ENCODE measurements around the gene RMRP.

Gene RMRP

DNA sequence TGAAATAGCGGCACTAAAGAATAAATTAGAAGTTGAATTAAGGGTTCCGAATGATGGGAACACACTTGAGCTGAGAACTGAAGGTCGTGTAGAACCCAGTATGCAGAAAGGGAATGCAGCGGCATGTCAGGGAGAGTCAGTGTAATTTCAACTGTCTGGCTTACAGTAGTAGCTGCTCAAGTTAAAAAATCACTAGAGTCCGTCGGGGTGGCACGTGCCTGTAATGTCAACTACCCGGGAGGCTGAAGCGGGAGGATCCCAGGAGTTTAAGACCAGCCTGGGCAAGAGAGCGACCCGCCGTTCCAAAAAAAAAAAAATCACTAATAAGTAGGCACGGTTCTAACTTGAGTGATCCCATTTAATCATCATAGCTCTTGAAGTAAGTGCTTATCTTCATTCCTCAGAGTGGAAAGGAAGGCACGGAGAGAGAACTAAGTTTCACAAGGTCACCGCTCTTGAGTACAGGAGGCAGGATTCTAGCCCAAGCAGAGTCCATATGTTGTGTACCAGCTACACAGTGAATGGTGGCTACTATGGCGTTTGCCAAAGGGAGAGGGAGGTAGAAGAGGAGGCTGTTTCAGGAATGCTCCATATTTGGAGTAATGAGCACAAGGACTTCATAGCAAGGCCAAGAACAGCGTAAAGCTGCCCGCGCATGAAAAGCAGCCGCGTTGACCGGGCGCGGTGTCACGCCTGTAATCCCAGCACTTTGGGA lies 831 bp downstream of the RMRP start:
- DNase-seq (ENCODE audit: extremely low read depth, insufficient read length) = no peak
- H3K36me3 ChIP-seq (ENCODE audit: control insufficient read depth, insufficient read depth, low read length) = peaks cover 10% of the 10 kb centered on the region
- TF ChIP-seq, protein P1, sequence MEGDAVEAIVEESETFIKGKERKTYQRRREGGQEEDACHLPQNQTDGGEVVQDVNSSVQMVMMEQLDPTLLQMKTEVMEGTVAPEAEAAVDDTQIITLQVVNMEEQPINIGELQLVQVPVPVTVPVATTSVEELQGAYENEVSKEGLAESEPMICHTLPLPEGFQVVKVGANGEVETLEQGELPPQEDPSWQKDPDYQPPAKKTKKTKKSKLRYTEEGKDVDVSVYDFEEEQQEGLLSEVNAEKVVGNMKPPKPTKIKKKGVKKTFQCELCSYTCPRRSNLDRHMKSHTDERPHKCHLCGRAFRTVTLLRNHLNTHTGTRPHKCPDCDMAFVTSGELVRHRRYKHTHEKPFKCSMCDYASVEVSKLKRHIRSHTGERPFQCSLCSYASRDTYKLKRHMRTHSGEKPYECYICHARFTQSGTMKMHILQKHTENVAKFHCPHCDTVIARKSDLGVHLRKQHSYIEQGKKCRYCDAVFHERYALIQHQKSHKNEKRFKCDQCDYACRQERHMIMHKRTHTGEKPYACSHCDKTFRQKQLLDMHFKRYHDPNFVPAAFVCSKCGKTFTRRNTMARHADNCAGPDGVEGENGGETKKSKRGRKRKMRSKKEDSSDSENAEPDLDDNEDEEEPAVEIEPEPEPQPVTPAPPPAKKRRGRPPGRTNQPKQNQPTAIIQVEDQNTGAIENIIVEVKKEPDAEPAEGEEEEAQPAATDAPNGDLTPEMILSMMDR (IDR thresholded peaks at IDR 0.05; ENCODE audit: insufficient read depth, low read length, poor library complexity, severe bottlenecking) = no peak
- H3K4me3 ChIP-seq (replicated peaks; ENCODE audit: low read depth, low read length) = no peak overlapping the region
- no peaks in the 10 kb centered on the region for H3K27me3 ChIP-seq (replicated peaks; ENCODE audit: control insufficient read depth, insufficient read depth, low read length)

DNA sequence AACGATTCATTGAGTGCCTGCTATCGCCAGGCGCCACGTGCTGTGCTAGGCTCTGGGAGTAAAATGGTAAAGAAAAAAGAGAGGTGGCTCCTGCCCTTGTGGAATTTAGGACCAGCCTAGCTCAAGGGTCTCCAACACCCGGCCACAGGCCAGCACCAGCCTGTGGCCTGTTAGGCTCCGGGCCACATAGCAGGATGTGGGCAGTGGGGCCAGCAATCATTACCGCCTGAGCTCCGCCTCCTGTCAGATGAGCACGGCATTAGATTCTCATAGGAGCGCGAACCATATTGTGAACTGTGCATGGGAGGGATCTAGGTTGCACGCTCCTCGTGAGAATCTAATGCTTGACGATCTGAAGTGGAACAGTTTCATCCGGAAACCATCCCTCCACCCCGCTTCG lies 1.5 kb downstream of the RMRP start:
- Histone ChIP-seq H3K36me3 (ENCODE audit: control insufficient read depth, insufficient read depth, low read length) (peaks cover 9% of the 10 kb centered on the region), H3K4me3 (replicated peaks; ENCODE audit: low read depth, low read length) (no peak overlapping the region), H3K27me3 (replicated peaks; ENCODE audit: control insufficient read depth, insufficient read depth, low read length) (no peaks in the 10 kb centered on the region)
- DNase-seq (ENCODE audit: extremely low read depth, insufficient read length) = no peak
- TF ChIP-seq, protein P1 (IDR thresholded peaks at IDR 0.05; ENCODE audit: insufficient read depth, low read length, poor library complexity, severe bottlenecking) = no peak

DNA sequence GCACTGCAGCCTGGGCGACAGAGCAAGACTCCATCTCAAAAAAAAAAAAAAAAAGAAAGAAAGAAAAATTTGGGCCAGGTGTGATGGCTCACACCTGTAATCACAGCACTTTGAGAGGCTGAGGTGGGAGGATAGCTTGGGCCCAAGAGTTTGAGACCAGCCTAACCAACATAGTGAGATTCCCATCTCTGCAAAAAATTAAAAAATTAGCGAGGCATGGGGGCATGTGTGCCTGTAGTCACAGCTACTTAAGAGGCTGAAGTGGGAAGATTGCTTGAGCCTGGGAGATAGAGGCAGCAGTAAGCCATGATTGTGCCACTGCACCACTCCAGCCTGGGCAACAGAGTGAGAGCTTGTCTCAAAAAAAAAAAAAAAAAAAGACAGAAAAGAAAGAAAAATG lies 4.2 kb downstream of the RMRP start:
- H3K27me3 ChIP-seq (replicated peaks; ENCODE audit: control insufficient read depth, insufficient read depth, low read length) = no peaks in the 10 kb centered on the region
- no peak overlapping the region for H3K4me3 ChIP-seq (replicated peaks; ENCODE audit: low read depth, low read length)
- DNase-seq (ENCODE audit: extremely low read depth, insufficient read length) = no peak
- H3K36me3 ChIP-seq (ENCODE audit: control insufficient read depth, insufficient read depth, low read length) = no peaks in the 10 kb centered on the region
- TF ChIP-seq, protein P1 (IDR thresholded peaks at IDR 0.05; ENCODE audit: insufficient read depth, low read length, poor library complexity, severe bottlenecking) = no peak

DNA sequence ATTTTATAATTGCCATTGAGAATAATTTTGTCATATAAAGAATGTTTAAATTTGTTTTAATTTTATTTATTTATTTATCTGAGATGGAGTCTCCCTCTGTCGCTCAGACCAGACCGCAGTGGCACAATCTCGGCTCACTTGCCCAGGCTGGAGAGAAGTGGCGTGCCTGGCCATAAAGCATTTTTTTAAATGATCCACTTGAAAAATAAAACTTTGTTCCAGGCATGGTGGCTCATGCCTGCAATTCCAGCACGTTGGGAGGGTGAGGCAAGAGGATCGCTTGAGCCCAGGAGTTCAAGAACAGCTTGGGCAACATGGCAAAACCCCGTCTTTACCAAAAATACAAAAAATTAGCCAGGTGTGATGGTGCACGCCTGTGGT lies 5.0 kb downstream of the RMRP start:
- DNase-seq (ENCODE audit: extremely low read depth, insufficient read length) = no peak
- Histone ChIP-seq H3K4me3 (replicated peaks; ENCODE audit: low read depth, low read length) (no peak overlapping the region), H3K27me3 (replicated peaks; ENCODE audit: control insufficient read depth, insufficient read depth, low read length) (no peaks in the 10 kb centered on the region), H3K36me3 (ENCODE audit: control insufficient read depth, insufficient read depth, low read length) (no peaks in the 10 kb centered on the region)
- TF ChIP-seq, protein P1 (IDR thresholded peaks at IDR 0.05; ENCODE audit: insufficient read depth, low read length, poor library complexity, severe bottlenecking) = no peak

DNA sequence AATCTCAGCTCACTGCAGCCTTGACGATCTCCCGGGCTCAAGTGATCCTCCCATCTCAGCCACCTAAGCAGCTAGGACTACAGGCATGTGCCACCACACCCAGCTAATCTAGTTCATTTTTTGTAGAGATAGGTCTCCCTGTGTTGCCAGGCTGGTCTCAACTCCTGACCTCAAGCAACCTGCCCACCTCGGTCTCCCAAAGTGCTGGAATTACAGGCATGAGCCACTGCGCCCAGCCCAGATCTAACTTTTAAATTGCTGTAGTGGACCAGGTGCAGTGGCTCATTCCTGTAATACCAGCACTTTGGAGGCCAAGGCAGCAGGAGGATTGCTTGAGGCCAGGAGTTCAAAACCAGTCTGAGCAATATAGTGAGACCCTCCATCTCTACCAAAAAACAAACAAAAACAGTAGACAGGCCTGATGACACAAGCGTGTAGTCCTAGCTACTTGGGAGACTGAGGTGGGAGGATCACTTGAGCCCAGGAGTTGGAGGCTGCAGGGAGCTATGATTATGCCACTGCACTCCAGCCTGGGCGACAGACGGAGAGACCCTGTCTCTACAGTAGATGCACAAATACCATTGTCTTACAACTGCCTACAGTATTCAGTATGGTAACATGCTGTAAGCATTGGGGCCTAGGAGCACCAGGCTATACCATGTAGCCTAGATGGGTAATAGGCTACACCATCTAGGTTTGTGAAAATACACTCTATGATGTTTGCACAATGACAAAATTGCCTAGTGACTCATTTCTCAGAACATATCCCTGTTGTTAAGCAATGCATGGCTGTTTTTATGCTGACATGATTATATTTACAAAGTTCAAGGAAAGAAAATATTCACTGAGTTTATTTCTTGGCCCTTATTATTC lies 5.6 kb downstream of the RMRP start:
- TF ChIP-seq, protein P1 (IDR thresholded peaks at IDR 0.05; ENCODE audit: insufficient read depth, low read length, poor library complexity, severe bottlenecking) = no peak
- no peak for DNase-seq (ENCODE audit: extremely low read depth, insufficient read length)
- Histone ChIP-seq H3K27me3 (replicated peaks; ENCODE audit: control insufficient read depth, insufficient read depth, low read length) (no peaks in the 10 kb centered on the region), H3K36me3 (ENCODE audit: control insufficient read depth, insufficient read depth, low read length) (no peaks in the 10 kb centered on the region), H3K4me3 (replicated peaks; ENCODE audit: low read depth, low read length) (no peak overlapping the region)
